LNCaP clone FGC (cell line): ENCODE measurements around the gene GPR161.

Experiments
- DNase-seq: peaks from one replicate; pipeline ENCODE4 v3.0.0-alpha.2; 2011; ENCODE audit warnings: low read depth
- H3K4me3 ChIP-seq: 2 replicates; pipeline ENCODE4 v1.5.1; 2011; ENCODE audit warnings: mild to moderate bottlenecking, low read depth, low read length, control low read depth
- CTCF ChIP-seq: IDR thresholded peaks from 2 replicates; pipeline ENCODE4 v1.5.1; 2012; ENCODE audit warnings: mild to moderate bottlenecking; ENCODE audit not compliant: control insufficient read depth, insufficient read depth; ENCODE audit errors: extremely low read depth

GPR161 gene

GRCh38 chr1:168092566-168093355 lies 44.0 kb downstream of the GPR161 start:
- peak; percentile 60 for TF ChIP-seq CTCF
- DNase-seq, result no peak
- no peak overlapping the region for H3K4me3 ChIP-seq

GRCh38 chr1:168091720-168092550 lies 44.8 kb downstream of the GPR161 start:
- no peak for TF ChIP-seq CTCF
- H3K4me3 ChIP-seq, result no peak overlapping the region
- DNase-seq, result no peak

- TF ChIP-seq CTCF, result no peak
- no peak for DNase-seq
- H3K4me3 ChIP-seq, result no peak overlapping the region
These were observed 45.7 kb downstream of the GPR161 start for GRCh38 chr1:168091063-168091462.

- no peak for DNase-seq
- no peak overlapping the region for H3K4me3 ChIP-seq
- no peak for TF ChIP-seq CTCF
These were observed 46.3 kb downstream of the GPR161 start for GRCh38 chr1:168090395-168090794.

DNA sequence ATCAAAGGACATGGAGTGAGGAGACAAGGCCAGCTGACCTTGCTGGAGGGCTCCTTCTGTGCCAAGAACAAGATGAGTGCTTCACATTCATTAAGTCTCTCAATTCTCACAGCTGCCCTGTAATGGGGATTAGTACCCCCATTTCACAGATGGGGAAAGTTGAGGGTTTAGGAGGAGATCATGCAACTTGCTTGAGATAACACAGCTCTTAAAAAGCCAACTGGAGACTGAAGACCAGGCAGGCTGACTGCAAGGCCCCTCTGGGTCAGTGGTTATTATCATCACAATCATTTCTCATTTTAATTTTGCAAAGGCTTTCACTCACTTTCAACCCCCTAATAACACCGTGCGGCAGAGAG lies 46.8 kb downstream of the GPR161 start:
- TF ChIP-seq CTCF, result no peak
- H3K4me3 ChIP-seq, result no peak overlapping the region
- no peak for DNase-seq

- DNase-seq, result no peak
- no peak overlapping the region for H3K4me3 ChIP-seq
- TF ChIP-seq CTCF, result no peak
These were observed 47.3 kb downstream of the GPR161 start for GRCh38 chr1:168089326-168089978.
